ENCODE measurements around the gene FAM50A. TPM values are rescaled to one million over a fixed set of nuclear protein-coding genes. Genes with fewer than 3 reads are reported as not detected.

Gene FAM50A
- total and polyA plus RNA-seq, 2 of the 4 experiments (the other 2 are of a cell fraction) = 46.4 to 119 TPM

GRCh38 chrX:154445776-154446175 lies 1.8 kb downstream of the FAM50A start:
- ATAC-seq (ENCODE audit: low read depth) (no peak), DNase-seq (no peak)
- Histone ChIP-seq H3K9ac (ENCODE audit: low read depth, low read length) (no peak overlapping the region), H3K27ac (ENCODE audit: insufficient read depth, low read length) (no peak overlapping the region), H2BK15ac (ENCODE audit: low read depth, low read length) (no peak overlapping the region), H4K8ac (ENCODE audit: low read depth in 2 of 2, low read length in 2 of 2) (no peak overlapping the region), H2AFZ (replicated peaks; ENCODE audit: low read length, poor library complexity) (no peak overlapping the region), H2BK5ac (ENCODE audit: low read depth, low read length, poor library complexity, severe bottlenecking) (no peak overlapping the region), H3K18ac (ENCODE audit: low read depth, low read length) (no peak overlapping the region), H3K4ac (ENCODE audit: low read depth, low read length) (no peak overlapping the region), H3K79me1 (ENCODE audit: low read depth in 1 of 2, low read length in 2 of 2) (peaks cover 0 to 32% of the 10 kb centered on the region in 2 experiments; a peak in 2 of 4 replicates), H3K4me1 (ENCODE audit: control insufficient read depth, insufficient read depth, low read length) (peaks cover 8% of the 10 kb centered on the region; the same call in 1 of the 2 replicates), H3K4me2 (ENCODE audit: low read depth, low read length) (no peak overlapping the region), H4K20me1 (ENCODE audit: insufficient read depth, low read length) (no peaks in the 10 kb centered on the region; the same call in 1 of the 2 replicates), H3K36me3 (ENCODE audit: control insufficient read depth, insufficient read depth, low read length) (peaks cover 59% of the 10 kb centered on the region), H3K14ac (replicated peaks; ENCODE audit: low read depth, low read length) (no peak overlapping the region), H2BK20ac (ENCODE audit: low read depth, low read length) (no peak overlapping the region), H3K9me3 (ENCODE audit: control insufficient read depth, insufficient read depth, low read length) (no peaks in the 10 kb centered on the region; the same call in 1 of the 2 replicates), H2BK120ac (ENCODE audit: low read depth, low read length) (no peak overlapping the region), H3K23ac (ENCODE audit: low read depth, low read length) (no peak overlapping the region), H4K91ac (ENCODE audit: insufficient read depth, low read depth, low read length) (no peak overlapping the region), H2AK9ac (replicated peaks; ENCODE audit: low read depth, low read length, poor library complexity) (no peak overlapping the region), H3K56ac (ENCODE audit: extremely low read depth, insufficient read depth, low read length) (no peak overlapping the region), H3K9me1 (ENCODE audit: insufficient read depth, low read length) (no peaks in the 10 kb centered on the region), H3K4me3 (ENCODE audit: insufficient read depth, low read depth, low read length) (no peak overlapping the region), H4K5ac (ENCODE audit: low read depth, low read length) (no peak overlapping the region), H2AK5ac (ENCODE audit: low read depth, low read length) (no peak overlapping the region), H3K27me3 (ENCODE audit: control insufficient read depth, insufficient read depth, low read length) (no peaks in the 10 kb centered on the region)
- in situ Hi-C loops (cut with MboI; ENCODE audit: low sequenced_read_pairs) (no loop called here), dilution Hi-C loops (cut with HindIII; ENCODE audit: low sequenced_read_pairs, unreplicated experiment) (no loop called here), intact Hi-C loops (cut with micrococcal nuclease) (no loop called here)
- TF ChIP-seq CEBPB (IDR thresholded peaks at IDR 0.05; ENCODE audit: low read depth, low read length) = no peak
- TF ChIP-seq BHLHE40 (IDR thresholded peaks at IDR 0.05; ENCODE audit: low read depth, low read length) = no peak
- TF ChIP-seq RAD21 (IDR thresholded peaks at IDR 0.05; ENCODE audit: low read length) = no peak
- TF ChIP-seq SMC3 (IDR thresholded peaks at IDR 0.05; ENCODE audit: low read depth, low read length) = no peak
- TF ChIP-seq MAZ (IDR thresholded peaks at IDR 0.05; ENCODE audit: borderline replicate concordance, low read depth, low read length) = no peak
- no peak for TF ChIP-seq MAFK (IDR thresholded peaks at IDR 0.05; ENCODE audit: low read depth, low read length)
- TF ChIP-seq ELK1 (IDR thresholded peaks at IDR 0.05; ENCODE audit: borderline replicate concordance, low read depth, low read length) = no peak
- no peak for TF ChIP-seq NFE2L2 (IDR thresholded peaks at IDR 0.05; ENCODE audit: low read depth, low read length)
- no peak for TF ChIP-seq MXI1 (IDR thresholded peaks at IDR 0.05; ENCODE audit: borderline replicate concordance, low read depth, low read length)
- TF ChIP-seq FOS (IDR thresholded peaks at IDR 0.05; ENCODE audit: low read depth, low read length) = no peak
- no peak for TF ChIP-seq CTCF (conservative IDR thresholded peaks at IDR 0.05; ENCODE audit: low read depth, low read length)
- no peak for TF ChIP-seq RFX5 (IDR thresholded peaks at IDR 0.05; ENCODE audit: low read depth, low read length)
- TF ChIP-seq POLR2A (IDR thresholded peaks at IDR 0.05; ENCODE audit: low read depth, low read length) = no peak
- no peak for TF ChIP-seq RCOR1 (IDR thresholded peaks at IDR 0.05; ENCODE audit: insufficient replicate concordance, low read length)
- TF ChIP-seq CHD1 (IDR thresholded peaks at IDR 0.05; ENCODE audit: low read depth, low read length) = no peak
- no peak for TF ChIP-seq USF2 (IDR thresholded peaks at IDR 0.05; ENCODE audit: low read depth, low read length)
- 76% methylated on average over 3 of the region's 16 CpGs; no CpG with 5 or more reads in 1 of the 2 experiments for WGBS, 2 experiments (ENCODE audit: extremely low coverage in 2 of 2, insufficient read length in 1 of 2)
- no TSS peak for BruUV-seq (replicated peaks)
- ChIA-PET CTCF (no interaction called here), POLR2A (ENCODE audit: unreplicated experiment) (no interaction called here)
